GM19467 (cell line): Measurements from ENCODE around the gene DUSP9.
A peak's percentile ranks its signal among the peaks of the same experiment; 100 is the strongest.
"Not testable (repeated sequence)": the region's sequence is repeated elsewhere in the genome, so short reads cannot be mapped to it uniquely, and the experiment has no call there.

ENCODE experiments used
- ATAC-seq: cut with Tn5 transposase; IDR thresholded peaks from one replicate; pipeline ENCODE4 v1.9.1; 2021; ENCODE audit warnings: mild to moderate bottlenecking, moderate library complexity; ENCODE audit not compliant: unreplicated experiment

The DUSP9 gene

GRCh38 chrX:153646620-153647373 lies at the start of gene DUSP9:
TSS of gene DUSP9 (plus strand) at chrX:153647203. CDS start at chrX:153647954, 751 bp downstream.
- ATAC-seq = no peak

- ATAC-seq = peak; percentile 34
Measured at GRCh38 chrX:153598541-153599191, 48.3 kb upstream of the DUSP9 start, which contains the start of gene CCNQ. TSS of gene CCNQ (minus strand) at chrX:153599139. CDS start at chrX:153599073, 66 bp downstream.

- ATAC-seq = peak; percentile 81
Measured at GRCh38 chrX:153599192-153600031, 47.6 kb upstream of the DUSP9 start.

GRCh38 chrX:153600032-153600373 lies 47.0 kb upstream of the DUSP9 start:
- no peak for ATAC-seq

GRCh38 chrX:153600921-153601320 lies 46.1 kb upstream of the DUSP9 start:
- ATAC-seq = no peak

GRCh38 chrX:153601511-153602110 lies 45.4 kb upstream of the DUSP9 start:
- no peak for ATAC-seq

- no peak for ATAC-seq
Measured at GRCh38 chrX:153602601-153603000, 44.4 kb upstream of the DUSP9 start.

- ATAC-seq = no peak
Measured at GRCh38 chrX:153603131-153603656, 43.8 kb upstream of the DUSP9 start.

- not testable (repeated sequence) for ATAC-seq
Measured at GRCh38 chrX:153604666-153605380, 42.2 kb upstream of the DUSP9 start.

GRCh38 chrX:153606503-153606902 lies 40.5 kb upstream of the DUSP9 start:
- no peak for ATAC-seq

- no peak for ATAC-seq
Measured at GRCh38 chrX:153608376-153608775, 38.6 kb upstream of the DUSP9 start.

- no peak for ATAC-seq
Measured at GRCh38 chrX:153608806-153609205, 38.2 kb upstream of the DUSP9 start.

- ATAC-seq = peak; percentile 71
Measured at GRCh38 chrX:153609917-153610835, 36.8 kb upstream of the DUSP9 start.

- no peak for ATAC-seq
Measured at GRCh38 chrX:153610836-153611213, 36.2 kb upstream of the DUSP9 start.

GRCh38 chrX:153611298-153612095 lies 35.5 kb upstream of the DUSP9 start:
- ATAC-seq = no peak

GRCh38 chrX:153612413-153612812 lies 34.6 kb upstream of the DUSP9 start:
- no peak for ATAC-seq

GRCh38 chrX:153614818-153615217 lies 32.2 kb upstream of the DUSP9 start:
- no peak for ATAC-seq

- ATAC-seq = no peak
Measured at GRCh38 chrX:153620576-153620975, 26.4 kb upstream of the DUSP9 start.
